H1 (cell line): ENCODE data around the gene MAPK8IP2. TPM values are rescaled to one million over a fixed set of nuclear protein-coding genes. Genes with fewer than 3 reads are reported as not detected.

Experiments
- CHD2 ChIP-seq: IDR thresholded peaks from 2 replicates; pipeline ENCODE4 v1.6.1; 2012; ENCODE audit warnings: low read length, improper control_type of control experiment
- FOSL1 ChIP-seq: IDR thresholded peaks from 2 replicates; pipeline ENCODE4 v1.6.1; 2011; ENCODE audit warnings: mild to moderate bottlenecking, low read depth, low read length, moderate library complexity; ENCODE audit not compliant: insufficient read depth
- HDAC2 ChIP-seq, 2 experiments: fragments of 300-600 bp in 1 of 2; sonication (generic) in 1 of 2; IDR thresholded peaks; 2 replicates each; pipeline ENCODE4 v1.6.1; 2011 to 2012; ENCODE audit warnings: low read depth in 2 of 2, low read length in 2 of 2, mild to moderate bottlenecking in 2 of 2, moderate library complexity in 2 of 2, borderline replicate concordance in 1 of 2, inconsistent platforms in 1 of 2
- SIRT6 ChIP-seq: IDR thresholded peaks from one replicate; pipeline ENCODE4 v1.7.1; 2012; ENCODE audit warnings: low read length, inconsistent platforms
- SIX5 ChIP-seq: IDR thresholded peaks from 2 replicates; pipeline ENCODE4 v1.6.1; 2011; ENCODE audit warnings: mild to moderate bottlenecking, low read depth, low read length
- TAF1 ChIP-seq: IDR thresholded peaks from 2 replicates; pipeline ENCODE4 v1.6.1; 2011; ENCODE audit warnings: mild to moderate bottlenecking, low read depth, low read length
- YY1 ChIP-seq: IDR thresholded peaks from 2 replicates; pipeline ENCODE4 v1.6.1; 2011; ENCODE audit warnings: low read depth, mild to moderate bottlenecking, low read length
- polyA plus RNA-seq, 7 experiments: library from polyadenylated mRNA; depleted of rRNA in 3 of 7; stranded (reverse) in 5 of 7; unstranded in 2 of 7; fragments of >200 nt in 5 of 7; fragments of 200-250 nt in 2 of 7; gene quantifications; 1 replicate in 5 of 7; 2 replicates in 1 of 7; 4 replicates in 1 of 7; pipeline versions ENCODE4 v1.2.1 to v1.2.3, GENCODE V29; 2011 to 2013; ENCODE audit warnings: missing spikeins in 2 of 7, mixed read lengths in 2 of 7
- total RNA-seq: library from RNA; stranded (reverse); fragmentation: NEBNext Ultra II Directional; extraction: Animal tissue kit (Norgen Biotek cat#: 25700); gene quantifications from 2 replicates; pipeline ENCODE4 v1.2.1, GENCODE V29; 2021

The MAPK8IP2 gene
- total and polyA plus RNA-seq, 2 of the 8 experiments (the other 6 are each of a cell fraction or from before 2014, with no cell fraction given), result 1.5 to 5.5 TPM

- TF ChIP-seq HDAC2 (IDR thresholded peaks at IDR 0.05; ENCODE audit: borderline replicate concordance in 1 of 2, low read depth in 2 of 2, low read length in 2 of 2), result no peak
- TF ChIP-seq TAF1, result no peak
- no peak for TF ChIP-seq SIRT6
- TF ChIP-seq CHD2, result no peak
- no peak for TF ChIP-seq SIX5
- TF ChIP-seq FOSL1, result no peak
- TF ChIP-seq YY1, result no peak
These were observed 37.0 kb upstream of the MAPK8IP2 start (continued) for GRCh38 chr22:50563413-50564160.
